Esophagus squamous epithelium (tissue), 5 donors: Measurements from ENCODE around the gene IQCE. TPM values are rescaled to one million over a fixed set of nuclear protein-coding genes. Genes with fewer than 3 reads are reported as not detected.

Experiments used
- DNase-seq: peaks from one replicate; lab custom pipeline; 2025; lab: John Stamatoyannopoulos, UW
- H3K27ac ChIP-seq, 4 donors: fragments of 200-600 bp; sonication (generic); one replicate each; pipeline ENCODE4 v1.5.1; 2016 to 2019; ENCODE audit warnings: mild to moderate bottlenecking in 1 of 4
- H3K27me3 ChIP-seq, 4 donors: fragments of 200-600 bp; sonication (generic); 1 replicate in 3 of 4; 2 replicates in 1 of 4; pipeline versions ENCODE4 v1.5.1 to v1.6.0; 2017 to 2021; ENCODE audit warnings: antibody characterized with exemption in 1 of 4
- H3K36me3 ChIP-seq, 3 donors: fragments of 200-600 bp; sonication (generic); one replicate each; pipeline ENCODE4 v1.5.1; 2016 to 2019
- H3K4me1 ChIP-seq, 3 donors: fragments of 200-600 bp; sonication (generic); one replicate each; pipeline ENCODE4 v1.5.1; 2017 to 2019
- H3K4me3 ChIP-seq, 4 donors: fragments of 200-600 bp; sonication (generic); 1 replicate in 3 of 4; 2 replicates in 1 of 4; pipeline ENCODE4 v1.5.1; 2016 to 2019; ENCODE audit warnings: mild to moderate bottlenecking in 2 of 4, moderate library complexity in 1 of 4
- H3K9me3 ChIP-seq, 3 donors: fragments of 200-600 bp; sonication (generic); one replicate each; pipeline ENCODE4 v1.5.1; 2016 to 2019
- CTCF ChIP-seq, 6 experiments: fragments of 450-650 bp in 4 of 6; fragments of 200-600 bp in 2 of 6; sonication (generic) in 2 of 6; IDR thresholded peaks; one replicate each; pipeline ENCODE4 v1.5.1; 2016 to 2019; ENCODE audit warnings: antibody characterized with exemption in 6 of 6, mild to moderate bottlenecking in 4 of 6, moderate library complexity in 4 of 6
- POLR2A ChIP-seq, 4 donors: fragments of 450-650 bp; IDR thresholded peaks; one replicate each; pipeline ENCODE4 v1.6.1; 2017; ENCODE audit warnings: antibody characterized with exemption in 4 of 4, mild to moderate bottlenecking in 4 of 4, moderate library complexity in 3 of 4
- WGBS, 2 donors: methylation state at CpG; one replicate each; pipeline ENCODE4 v1.1.5; 2018; 5-methylcytosine and 5-hydroxymethylcytosine counted together
- intact Hi-C: fragments of 100-400 bp; cut with DNase I; formaldehyde crosslinking; loops from one replicate; pipeline ENCODE4 v1.15.0; 2022
- total RNA-seq, 4 donors: library from RNA; depleted of rRNA; stranded (reverse); fragments of >200 nt; gene quantifications; one replicate each; pipeline ENCODE4 v1.1.0, GENCODE V29; 2016
- donor health status: DM: yes; HTN: yes; CAD: no.

IQCE gene
- total RNA-seq, 4 donors from 2014 or later, result 4.5 to 10.6 (median 6.3) TPM

DNA sequence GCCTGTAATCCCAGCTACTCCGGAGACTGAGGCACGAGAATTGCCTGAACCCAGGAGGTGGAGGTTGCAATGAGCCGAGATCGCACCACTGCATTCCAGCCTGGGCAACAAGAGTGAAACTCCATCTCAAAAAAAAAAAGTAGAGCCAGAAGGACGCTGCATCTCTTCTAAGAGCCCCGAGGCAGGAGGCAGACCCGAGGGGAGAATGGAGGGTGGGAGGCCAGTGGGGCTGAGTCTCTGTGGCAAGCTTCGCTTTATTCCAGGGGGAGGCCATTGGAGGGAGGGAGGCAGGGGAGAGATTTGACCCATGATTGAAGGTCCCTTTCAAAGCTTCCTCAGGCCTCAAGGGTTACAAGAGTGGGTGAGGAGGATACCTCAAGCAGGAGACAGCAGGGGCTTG lies 91.7 kb downstream of the IQCE start:
- H3K4me1 ChIP-seq, result peaks cover 0 to 4% (median 0%) of the 10 kb centered on the region in 3 donors
- WGBS, 2 donors, result 39 to 90% methylated on average over 5 to 6 of the region's 8 CpGs
- intact Hi-C loops, result no loop called here
- no peak for DNase-seq
- no peak for TF ChIP-seq CTCF (IDR thresholded peaks at IDR 0.05)
- TF ChIP-seq POLR2A (IDR thresholded peaks at IDR 0.05), result no peak
- peaks cover 0 to 44% (median 17%) of the 10 kb centered on the region in 3 donors for H3K36me3 ChIP-seq
- H3K27me3 ChIP-seq, result no peaks in the 10 kb centered on the region
- no peak overlapping the region for H3K4me3 ChIP-seq
- H3K9me3 ChIP-seq, result no peaks in the 10 kb centered on the region
- no peak overlapping the region for H3K27ac ChIP-seq

- DNase-seq, result no peak
- Histone ChIP-seq H3K27ac (no peak overlapping the region), H3K36me3 (peaks cover 0 to 52% (median 19%) of the 10 kb centered on the region in 3 donors), H3K4me3 (no peak overlapping the region), H3K9me3 (no peaks in the 10 kb centered on the region), H3K4me1 (no peaks in the 10 kb centered on the region), H3K27me3 (no peaks in the 10 kb centered on the region)
- intact Hi-C loops, result no loop called here
- TF ChIP-seq POLR2A (IDR thresholded peaks at IDR 0.05), result no peak
- no peak for TF ChIP-seq CTCF (IDR thresholded peaks at IDR 0.05)
- 61 to 82% methylated on average over 7 to 12 of the region's 15 CpGs for WGBS, 2 donors
Measured at GRCh38 chr7:2651336-2651735, 92.6 kb downstream of the IQCE start.

GRCh38 chr7:2651847-2652735 lies 93.3 kb downstream of the IQCE start:
- 92 to 93% methylated on average over 10 to 19 of the region's 28 CpGs for WGBS, 2 donors
- TF ChIP-seq CTCF (IDR thresholded peaks at IDR 0.05) (no peak), POLR2A (IDR thresholded peaks at IDR 0.05) (no peak)

DNA sequence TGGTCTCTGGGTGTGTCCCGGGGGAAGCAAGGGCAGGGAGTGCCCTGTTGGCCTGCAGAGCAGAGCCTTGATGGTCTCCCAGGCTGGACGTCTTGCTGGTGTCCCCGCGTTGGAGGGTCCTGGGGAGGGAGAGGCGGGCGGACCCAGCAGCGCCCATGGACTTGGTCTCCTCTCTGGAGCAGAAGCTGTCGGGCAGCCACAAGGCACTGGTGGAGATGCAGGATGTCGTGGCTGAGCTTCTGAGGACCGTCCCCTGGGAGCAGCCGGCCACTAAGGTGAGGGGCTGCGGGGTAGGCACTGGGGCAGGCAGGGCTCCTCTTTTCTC lies 93.9 kb downstream of the IQCE start:
- Histone ChIP-seq H3K36me3 (peaks cover 0 to 51% (median 18%) of the 10 kb centered on the region in 3 donors), H3K27ac (no peak overlapping the region), H3K9me3 (no peaks in the 10 kb centered on the region), H3K4me1 (no peaks in the 10 kb centered on the region), H3K4me3 (no peak overlapping the region), H3K27me3 (no peaks in the 10 kb centered on the region)
- WGBS, 2 donors, result 100% methylated on average over 2 of the region's 12 CpGs; no CpG with 5 or more reads in 1 of the 2 donors
- intact Hi-C loops, result no loop called here
- no peak for TF ChIP-seq POLR2A (IDR thresholded peaks at IDR 0.05)
- TF ChIP-seq CTCF (IDR thresholded peaks at IDR 0.05), result no peak
- DNase-seq, result no peak

More at GRCh38 chr7:2651847-2652735, 93.3 kb downstream of the IQCE start:
- no peaks in the 10 kb centered on the region for H3K27me3 ChIP-seq
- DNase-seq, result no peak
- H3K27ac ChIP-seq, result no peak overlapping the region
- peaks cover 0 to 55% (median 24%) of the 10 kb centered on the region in 3 donors for H3K36me3 ChIP-seq
- no peak overlapping the region for H3K4me3 ChIP-seq
- H3K4me1 ChIP-seq, result no peaks in the 10 kb centered on the region
- no peaks in the 10 kb centered on the region for H3K9me3 ChIP-seq
- intact Hi-C loops, result no loop called here

DNA sequence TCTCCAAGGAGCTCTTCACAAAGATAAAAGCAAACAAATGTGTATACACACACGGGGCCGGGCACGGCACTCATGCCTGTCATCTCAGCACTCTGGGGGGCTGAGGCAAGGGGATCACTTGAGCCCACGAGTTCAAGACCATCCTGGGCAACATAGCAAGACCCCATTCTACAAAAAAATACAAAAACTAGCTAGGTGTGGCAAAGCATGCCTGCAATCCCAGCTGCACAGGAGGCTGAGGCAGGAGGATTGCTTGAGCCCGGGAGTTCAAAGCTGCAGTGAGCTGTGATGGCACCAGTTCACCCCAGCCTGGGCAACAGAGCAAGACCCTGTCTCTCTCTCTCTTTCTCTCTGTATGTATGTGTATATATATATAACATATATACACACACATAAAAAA lies 95.3 kb downstream of the IQCE start:
- no peaks in the 10 kb centered on the region for H3K27me3 ChIP-seq
- H3K27ac ChIP-seq, result no peak overlapping the region
- H3K4me3 ChIP-seq, result no peak overlapping the region
- no peaks in the 10 kb centered on the region for H3K4me1 ChIP-seq
- intact Hi-C loops, result no loop called here
- TF ChIP-seq CTCF (IDR thresholded peaks at IDR 0.05), result no peak
- no peak for TF ChIP-seq POLR2A (IDR thresholded peaks at IDR 0.05)
- H3K36me3 ChIP-seq, result peaks cover 0 to 51% (median 9%) of the 10 kb centered on the region in 3 donors
- DNase-seq, result no peak
- 65 to 100% methylated on average over 1 to 5 of the region's 5 CpGs for WGBS, 2 donors
- no peaks in the 10 kb centered on the region for H3K9me3 ChIP-seq
